Endometrial microvascular endothelial cells (primary cell): Measurements from ENCODE around the gene KCNH1. TPM values are rescaled to one million over a fixed set of nuclear protein-coding genes. Genes with fewer than 3 reads are reported as not detected.

Source experiments
- in situ Hi-C: cut with HindIII; loops from 2 replicates; pipeline ENCODE4 v1.10.0; 2017; ENCODE audit warnings: low sequenced_read_pairs, low pct_unique_long_range_greater_than_20kb; ENCODE audit errors: inconsistent ontology term
- total RNA-seq: library from RNA; depleted of rRNA; stranded (reverse); fragments of >200 nt; gene quantifications from one replicate; pipeline ENCODE4 v1.2.3, GENCODE V29; 2015; ENCODE audit errors: inconsistent ontology term

Gene KCNH1
- total RNA-seq, 1 donor from 2014 or later, result not detected

DNA sequence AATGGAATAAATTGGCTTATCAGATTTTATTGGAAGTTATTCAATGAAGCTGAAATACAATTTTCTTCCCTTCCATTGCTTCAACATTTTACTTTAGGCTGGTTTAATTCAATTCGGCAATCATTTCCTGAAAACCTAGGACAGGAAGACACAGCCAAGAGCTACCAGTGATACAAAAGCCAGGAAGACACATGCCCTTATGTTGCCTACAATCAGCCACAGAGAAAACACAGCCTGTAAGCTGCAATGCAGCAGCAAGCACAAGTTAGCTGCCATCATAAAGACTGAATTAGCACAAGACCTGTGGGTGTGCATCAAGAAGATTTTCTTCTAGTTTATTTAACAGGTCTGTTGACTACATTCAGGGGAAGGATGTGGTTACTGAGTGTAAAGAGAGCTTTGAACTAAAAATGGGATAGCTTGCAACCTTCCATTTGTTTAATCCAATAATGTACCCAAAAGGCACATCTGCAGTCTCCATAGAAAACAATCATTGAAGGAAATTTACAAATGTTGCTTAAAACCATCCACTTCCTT, 193.8 kb downstream of the KCNH1 start:
- in situ Hi-C loops, result no loop called here

DNA sequence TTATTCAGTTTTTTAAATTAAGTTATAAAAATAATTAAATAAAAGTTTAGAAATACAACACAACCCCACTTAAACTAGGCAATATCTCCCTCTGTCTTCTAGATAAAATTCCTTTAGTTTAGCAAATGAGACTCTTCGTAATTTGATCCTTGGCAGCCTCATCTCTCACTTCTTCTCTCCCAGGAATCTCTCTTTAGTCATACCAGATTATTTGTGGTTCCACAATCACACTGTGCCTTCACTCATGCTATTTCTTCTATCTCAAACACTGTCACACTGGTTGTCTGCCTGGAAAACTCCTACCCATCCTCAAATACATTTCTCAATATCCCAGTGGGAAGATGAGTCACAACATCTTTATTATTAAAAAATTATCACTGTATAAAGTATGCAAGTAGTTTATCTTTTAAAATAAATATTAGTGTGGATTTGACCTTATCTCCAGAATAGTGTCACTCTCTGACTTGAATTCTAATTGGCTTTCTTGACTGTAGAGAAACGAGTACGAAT, 195.5 kb downstream of the KCNH1 start:
- in situ Hi-C loops, result no loop called here

- in situ Hi-C loops, result no loop called here
Measured at GRCh38 chr1:210937846-210938245, 196.1 kb downstream of the KCNH1 start.

- in situ Hi-C loops, result no loop called here
Measured at GRCh38 chr1:210935905-210936304, 198.0 kb downstream of the KCNH1 start.

DNA sequence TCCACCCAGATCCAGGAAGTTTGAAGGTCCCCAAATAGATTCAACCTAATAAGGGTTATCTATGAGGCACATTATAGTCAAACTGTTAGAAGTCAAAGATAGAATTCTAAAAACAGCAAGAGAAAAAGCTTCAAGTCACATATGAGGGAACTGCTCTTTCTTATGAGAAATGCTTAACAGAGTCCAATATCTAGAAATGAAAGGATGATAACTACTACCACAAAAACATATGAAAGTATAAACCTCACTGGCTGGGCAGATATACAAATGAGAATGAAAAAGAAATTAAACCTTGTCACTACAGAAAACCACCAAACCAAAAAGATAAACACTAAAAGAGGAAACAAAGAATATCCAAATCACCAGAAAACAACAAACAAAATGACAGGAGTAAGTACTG, 201.8 kb downstream of the KCNH1 start:
- in situ Hi-C loops, result no loop called here

DNA sequence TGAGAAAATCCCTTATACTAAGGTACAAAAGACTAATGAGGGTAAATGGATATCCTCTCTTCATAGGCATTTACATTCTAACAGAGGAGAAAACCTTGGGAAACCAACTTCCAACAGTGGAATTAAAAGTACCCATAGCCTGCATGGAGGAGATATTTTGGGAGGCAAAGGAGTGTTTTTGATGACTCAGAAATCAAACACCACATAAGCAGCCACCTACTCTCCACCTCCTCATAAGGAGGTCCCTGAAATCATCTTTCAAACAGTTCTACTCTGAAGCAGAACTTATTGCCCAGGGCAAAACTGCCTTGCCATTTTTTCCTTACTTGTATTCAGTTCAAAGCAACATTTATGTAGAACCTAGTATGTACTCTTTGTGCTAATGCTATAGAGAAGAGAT, 211.3 kb downstream of the KCNH1 start:
- in situ Hi-C loops, result no loop called here

DNA sequence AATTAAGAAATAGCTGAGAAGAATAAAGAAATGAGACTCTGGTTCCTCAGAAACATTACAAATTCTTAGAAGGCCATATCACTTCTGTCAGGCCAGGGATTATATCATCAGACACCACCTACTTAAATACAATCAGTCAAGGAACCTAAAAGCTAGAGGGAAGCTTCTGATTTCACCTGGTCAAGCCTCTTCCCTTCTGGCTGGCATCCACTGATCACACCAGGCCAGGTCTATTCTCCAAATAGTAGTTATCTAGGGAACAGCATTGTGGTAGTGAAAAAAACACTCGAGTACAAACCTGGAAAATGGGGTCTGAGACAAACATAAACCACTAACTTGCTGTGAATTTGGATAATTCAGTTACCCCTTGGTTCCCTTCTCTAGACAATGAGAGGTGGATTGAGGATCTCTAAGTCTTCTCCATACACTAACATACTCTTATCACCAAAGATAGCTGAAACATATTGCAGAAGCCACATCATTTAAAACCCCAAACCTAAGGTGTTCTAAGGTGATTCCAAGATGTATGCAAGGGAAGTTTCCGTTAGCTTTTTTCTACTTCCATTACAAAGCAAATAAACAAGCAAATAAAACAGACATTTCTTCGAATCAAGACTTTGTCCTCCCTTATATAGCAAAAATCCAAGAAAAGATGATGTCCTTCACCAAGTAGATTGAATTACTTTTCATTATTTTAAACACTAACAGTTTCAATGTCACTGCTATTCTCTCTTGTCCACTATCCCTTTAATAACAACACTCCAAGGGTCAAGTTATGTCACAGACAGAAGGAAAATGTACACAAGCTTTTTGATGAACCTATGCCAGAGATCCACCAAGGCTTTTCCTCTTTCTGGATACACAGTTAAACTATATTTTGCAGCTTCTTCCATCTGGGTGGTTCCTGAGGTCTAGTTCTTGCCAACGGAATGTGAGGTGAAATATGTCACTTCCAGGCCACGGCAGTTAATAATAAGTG, 212.9 kb downstream of the KCNH1 start:
- in situ Hi-C loops, result no loop called here

DNA sequence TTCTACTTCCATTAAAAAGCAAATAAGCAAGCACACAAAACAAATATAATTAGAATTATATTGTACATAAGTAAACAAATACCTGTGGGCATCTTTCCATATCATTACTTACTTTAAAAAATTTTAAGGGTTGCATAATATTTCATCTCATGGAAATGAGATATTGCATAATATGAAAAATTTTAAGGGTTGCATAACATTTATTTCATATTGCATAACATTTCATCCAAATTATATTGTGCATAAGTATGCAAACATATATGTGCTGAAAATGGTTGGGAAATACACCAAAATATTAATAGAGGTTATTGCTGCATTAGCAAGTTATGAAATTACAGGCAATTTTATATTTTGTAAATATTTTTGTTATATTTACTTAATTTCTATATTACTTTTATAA, 213.7 kb downstream of the KCNH1 start:
- in situ Hi-C loops, result no loop called here

DNA sequence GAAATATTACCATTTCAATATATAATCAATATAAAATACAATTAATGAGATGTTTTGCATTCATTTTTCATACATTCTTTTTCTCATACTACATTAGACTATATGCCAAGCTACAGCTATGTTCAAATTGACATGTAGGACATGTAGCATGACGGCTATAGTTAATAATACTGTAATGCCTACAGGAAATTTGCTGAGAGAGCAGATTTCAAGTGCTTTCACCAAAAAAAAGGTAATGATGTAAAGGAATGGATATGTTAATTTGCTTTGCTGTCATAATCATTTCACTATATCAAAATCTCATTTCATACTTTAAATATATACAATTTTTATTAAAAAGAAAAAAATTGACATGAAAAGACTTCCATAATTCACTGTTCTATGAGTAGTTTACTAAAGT, 215.1 kb downstream of the KCNH1 start:
- in situ Hi-C loops, result no loop called here

GRCh38 chr1:210917560-210918169, 216.3 kb downstream of the KCNH1 start:
- in situ Hi-C loops, result no loop called here

GRCh38 chr1:210916548-210916947, 217.4 kb downstream of the KCNH1 start:
- in situ Hi-C loops, result no loop called here

GRCh38 chr1:210915890-210916507, 217.9 kb downstream of the KCNH1 start:
- in situ Hi-C loops, result no loop called here

GRCh38 chr1:210912752-210913151, 221.2 kb downstream of the KCNH1 start:
- in situ Hi-C loops, result no loop called here

- in situ Hi-C loops, result no loop called here
Measured at GRCh38 chr1:210910020-210910575, 223.8 kb downstream of the KCNH1 start.

- in situ Hi-C loops, result no loop called here
Measured at GRCh38 chr1:210908791-210909190, 225.2 kb downstream of the KCNH1 start.

- in situ Hi-C loops, result no loop called here
Measured at GRCh38 chr1:210908257-210908656, 225.7 kb downstream of the KCNH1 start.

DNA sequence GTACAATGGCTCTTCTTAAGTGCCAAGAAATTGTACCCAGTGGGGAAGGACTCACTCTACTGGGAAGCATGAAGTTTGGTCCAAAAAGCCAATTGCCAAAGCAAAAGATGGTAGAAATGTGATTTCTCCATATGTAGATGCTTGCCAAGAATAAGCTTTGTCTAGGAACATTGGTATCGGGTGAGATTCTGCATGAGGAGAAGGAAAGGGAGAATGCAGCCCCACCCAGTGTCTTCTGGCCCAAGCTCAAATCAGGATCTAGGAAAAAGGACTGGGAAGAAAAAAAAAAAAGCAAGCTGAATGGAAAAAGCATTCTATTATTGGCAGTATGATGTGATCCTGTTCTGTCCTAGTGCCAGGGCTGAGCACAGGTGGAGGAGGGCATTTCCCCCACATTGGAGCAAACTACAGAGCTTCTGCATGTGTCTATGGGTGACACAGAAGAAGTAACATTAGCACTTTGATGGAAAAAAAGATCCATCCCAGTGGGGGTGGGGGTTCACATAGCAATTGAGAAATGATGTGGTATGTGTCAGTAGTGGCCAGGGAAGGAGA, 226.6 kb downstream of the KCNH1 start:
- in situ Hi-C loops, result no loop called here

- in situ Hi-C loops, result no loop called here
Measured at GRCh38 chr1:210905944-210906453, 227.9 kb downstream of the KCNH1 start.
